ENCODE data around the gene PARP1. TPM values are rescaled to one million over a fixed set of nuclear protein-coding genes. Genes with fewer than 3 reads are reported as not detected.

PARP1 gene
- total RNA-seq, 1 experiment from 2014 or later: 263 TPM

DNA sequence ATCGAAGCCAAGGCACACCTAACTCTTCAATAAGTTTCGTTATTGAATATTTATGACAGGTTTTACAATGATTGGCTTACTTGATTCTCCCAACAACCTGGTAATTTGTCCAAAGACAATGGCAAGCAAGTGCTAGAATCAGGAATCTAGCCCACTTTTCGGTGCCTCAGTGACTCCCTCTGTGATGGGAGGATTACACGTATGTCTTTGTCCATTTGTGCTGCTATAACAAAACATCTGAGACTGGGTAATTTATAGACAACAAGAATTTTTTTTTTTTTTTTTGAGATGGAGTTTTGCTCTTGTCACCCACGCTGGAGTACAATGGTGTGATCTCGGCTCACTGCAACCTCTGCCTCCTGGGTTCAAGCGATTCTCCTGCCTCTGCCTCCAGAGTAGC, 96.5 kb downstream of the PARP1 start:
- ChIA-PET CTCF (no interaction called here), POLR2A (ENCODE audit: low non-redundant PET) (no interaction called here)
- intact Hi-C loops (cut with micrococcal nuclease; ENCODE audit: unreplicated experiment): no loop called here
- peaks cover 12% of the 10 kb centered on the region for H3K4me1 ChIP-seq (ENCODE audit: insufficient read depth, low read length, poor library complexity, severe bottlenecking)
- H3K9me3 ChIP-seq (ENCODE audit: low read depth, low read length, poor library complexity, severe bottlenecking): no peaks in the 10 kb centered on the region
- no peak overlapping the region for H3K4me3 ChIP-seq (ENCODE audit: low read depth, low read length, poor library complexity, severe bottlenecking)
- H3K36me3 ChIP-seq (ENCODE audit: insufficient read depth, low read length, poor library complexity, severe bottlenecking): no peaks in the 10 kb centered on the region
- no peak for DNase-seq (ENCODE audit: low spot score)
- BruUV-seq (replicated peaks): no TSS peak
- H3K27ac ChIP-seq (ENCODE audit: low read depth, low read length, poor library complexity, severe bottlenecking): no peak overlapping the region
- no peak for TF ChIP-seq CTCF (conservative IDR thresholded peaks at IDR 0.05; ENCODE audit: low read depth, low read length)
- no peak for TF ChIP-seq EZH2 (IDR thresholded peaks at IDR 0.05; ENCODE audit: borderline replicate concordance, low read depth, low read length, poor library complexity, severe bottlenecking)
- no peaks in the 10 kb centered on the region for H3K27me3 ChIP-seq (replicated peaks; ENCODE audit: insufficient read depth, low read depth, low read length, poor library complexity)

Other genes starting within 250 kb of the PARP1 start
- 30.5 and 33.4 TPM in 2 replicates for gene ACBD3, start 221.4 kb downstream of the PARP1 start, total RNA-seq (2021)
- 0.39 TPM in 1 of 2 replicates, not detected in the other for gene MIXL1, start 184.4 kb downstream of the PARP1 start, total RNA-seq (2021)
- 20.2 and 20.7 TPM in 2 replicates for gene LIN9, start 98.9 kb downstream of the PARP1 start, total RNA-seq (2021)
- 0.04 and 0.54 TPM in 2 replicates for gene STUM, start 140.7 kb upstream of the PARP1 start, total RNA-seq (2021)

All from A673 (cell line).